ENCODE results near the gene GCSAM.

Gene GCSAM

GRCh38 chr3:112134335-112135124 lies 1.5 kb upstream of the GCSAM start:
- no peak for TF ChIP-seq ZNF274 (IDR thresholded peaks at IDR 0.05; ENCODE audit: low read depth, low read length)
- no peak overlapping the region for H3K4me3 ChIP-seq (ENCODE audit: low read length)

- H3K4me3 ChIP-seq (ENCODE audit: low read length), result no peak overlapping the region; the same call in 1 of the 2 replicates
- TF ChIP-seq ZNF274 (IDR thresholded peaks at IDR 0.05; ENCODE audit: low read depth, low read length), result no peak
Measured at GRCh38 chr3:112133626-112134334, 732 bp upstream of the GCSAM start.

- no peak for TF ChIP-seq ZNF274 (IDR thresholded peaks at IDR 0.05; ENCODE audit: low read depth, low read length)
- H3K4me3 ChIP-seq (ENCODE audit: low read length), result peak overlapping the region; percentile 99
Measured at GRCh38 chr3:112132554-112132953, 494 bp downstream of the GCSAM start.

GRCh38 chr3:112132088-112132487 lies 960 bp downstream of the GCSAM start:
- peak overlapping the region; percentile 99 for H3K4me3 ChIP-seq (ENCODE audit: low read length)
- no peak for TF ChIP-seq ZNF274 (IDR thresholded peaks at IDR 0.05; ENCODE audit: low read depth, low read length)

- peak overlapping the region; percentile 99 for H3K4me3 ChIP-seq (ENCODE audit: low read length)
- TF ChIP-seq ZNF274 (IDR thresholded peaks at IDR 0.05; ENCODE audit: low read depth, low read length), result no peak
Measured at GRCh38 chr3:112131111-112131510, 1.9 kb downstream of the GCSAM start.

- H3K4me3 ChIP-seq (ENCODE audit: low read length), result peak overlapping the region; percentile 99
- no peak for TF ChIP-seq ZNF274 (IDR thresholded peaks at IDR 0.05; ENCODE audit: low read depth, low read length)
Measured at GRCh38 chr3:112130638-112130993, 2.4 kb downstream of the GCSAM start.

- peak overlapping the region; percentile 99 for H3K4me3 ChIP-seq (ENCODE audit: low read length)
- TF ChIP-seq ZNF274 (IDR thresholded peaks at IDR 0.05; ENCODE audit: low read depth, low read length), result no peak
Measured at GRCh38 chr3:112129925-112130637, 3.0 kb downstream of the GCSAM start.

- peak overlapping the region; percentile 39 for H3K4me3 ChIP-seq (ENCODE audit: low read length)
- TF ChIP-seq ZNF274 (IDR thresholded peaks at IDR 0.05; ENCODE audit: low read depth, low read length), result no peak
Measured at GRCh38 chr3:112128843-112129727, 4.0 kb downstream of the GCSAM start.

- TF ChIP-seq ZNF274 (IDR thresholded peaks at IDR 0.05; ENCODE audit: low read depth, low read length), result no peak
- peak overlapping the region; percentile 27; the same call in 1 of the 2 replicates for H3K4me3 ChIP-seq (ENCODE audit: low read length)
Measured at GRCh38 chr3:112127522-112128494, 5.2 kb downstream of the GCSAM start.

- H3K4me3 ChIP-seq (ENCODE audit: low read length), result peak overlapping the region; percentile 43; the same call in 1 of the 2 replicates
- no peak for TF ChIP-seq ZNF274 (IDR thresholded peaks at IDR 0.05; ENCODE audit: low read depth, low read length)
Measured at GRCh38 chr3:112126511-112126911, 6.5 kb downstream of the GCSAM start.

- no peak for TF ChIP-seq ZNF274 (IDR thresholded peaks at IDR 0.05; ENCODE audit: low read depth, low read length)
- H3K4me3 ChIP-seq (ENCODE audit: low read length), result no peak overlapping the region
Measured at GRCh38 chr3:112124907-112125607, 8.0 kb downstream of the GCSAM start.

- TF ChIP-seq ZNF274 (IDR thresholded peaks at IDR 0.05; ENCODE audit: low read depth, low read length), result no peak
- no peak overlapping the region for H3K4me3 ChIP-seq (ENCODE audit: low read length)
Measured at GRCh38 chr3:112123548-112123947, 9.5 kb downstream of the GCSAM start.

Measured in GM08714 (cell line).